Fibroblast of the aortic adventitia (primary cell): Measurements from ENCODE around the gene CHRDL1. TPM values are rescaled to one million over a fixed set of nuclear protein-coding genes. Genes with fewer than 3 reads are reported as not detected.

ENCODE experiments used
- DNase-seq: peaks from one replicate; pipeline ENCODE4 v3.0.0-alpha.2; 2010; ENCODE audit warnings: low read depth
- H3K4me3 ChIP-seq: 2 replicates; pipeline ENCODE4 v1.5.1; 2011; ENCODE audit warnings: low read depth, mild to moderate bottlenecking, control low read depth, low read length, moderate library complexity
- CTCF ChIP-seq: IDR thresholded peaks from 2 replicates; pipeline ENCODE4 v1.5.1; 2011; ENCODE audit warnings: mild to moderate bottlenecking, low read length, control low read depth, inconsistent platforms; ENCODE audit not compliant: insufficient read depth
- total RNA-seq: library from RNA; depleted of rRNA; stranded (reverse); fragments of >200 nt; gene quantifications from 2 replicates; pipeline ENCODE4 v1.2.3, GENCODE V29; 2012; ENCODE audit warnings: low replicate concordance

CHRDL1 gene
- total RNA-seq, 1 donor: 1.2 TPM

GRCh38 chrX:110805303-110805702, 9.7 kb upstream of the CHRDL1 start:
- no peak for TF ChIP-seq CTCF
- no peak overlapping the region for H3K4me3 ChIP-seq
- peak; percentile 1 for DNase-seq

GRCh38 chrX:110804446-110804845, 8.8 kb upstream of the CHRDL1 start:
- DNase-seq: no peak
- TF ChIP-seq CTCF: no peak
- H3K4me3 ChIP-seq: no peak overlapping the region

GRCh38 chrX:110803506-110803905, 7.9 kb upstream of the CHRDL1 start:
- no peak overlapping the region for H3K4me3 ChIP-seq
- no peak for TF ChIP-seq CTCF
- peak; percentile 1 for DNase-seq

- no peak for DNase-seq
- peak overlapping the region; percentile 36 for H3K4me3 ChIP-seq
- no peak for TF ChIP-seq CTCF
Measured at GRCh38 chrX:110796407-110796697, 735 bp upstream of the CHRDL1 start.

- DNase-seq: no peak
- no peak for TF ChIP-seq CTCF
- H3K4me3 ChIP-seq: no peak overlapping the region
Measured at GRCh38 chrX:110794601-110795000, 1.0 kb downstream of the CHRDL1 start.

- DNase-seq: no peak
- no peak overlapping the region for H3K4me3 ChIP-seq
Measured at GRCh38 chrX:110791071-110791470, 4.5 kb downstream of the CHRDL1 start.

More at GRCh38 chrX:110791071-110791470, 4.5 kb downstream of the CHRDL1 start:
- no peak for TF ChIP-seq CTCF
